ENCODE data around the gene CDH23.
"Not testable (repeated sequence)": the region's sequence is repeated elsewhere in the genome, so short reads cannot be mapped to it uniquely, and the experiment has no call there.

The CDH23 gene

GRCh38 chr10:71846816-71847215 is 450.1 kb downstream of the CDH23 start:
- no peak for DNase-seq

- DNase-seq: no peak
Observed at GRCh38 chr10:71847418-71847817, 450.7 kb downstream of the CDH23 start.

DNA sequence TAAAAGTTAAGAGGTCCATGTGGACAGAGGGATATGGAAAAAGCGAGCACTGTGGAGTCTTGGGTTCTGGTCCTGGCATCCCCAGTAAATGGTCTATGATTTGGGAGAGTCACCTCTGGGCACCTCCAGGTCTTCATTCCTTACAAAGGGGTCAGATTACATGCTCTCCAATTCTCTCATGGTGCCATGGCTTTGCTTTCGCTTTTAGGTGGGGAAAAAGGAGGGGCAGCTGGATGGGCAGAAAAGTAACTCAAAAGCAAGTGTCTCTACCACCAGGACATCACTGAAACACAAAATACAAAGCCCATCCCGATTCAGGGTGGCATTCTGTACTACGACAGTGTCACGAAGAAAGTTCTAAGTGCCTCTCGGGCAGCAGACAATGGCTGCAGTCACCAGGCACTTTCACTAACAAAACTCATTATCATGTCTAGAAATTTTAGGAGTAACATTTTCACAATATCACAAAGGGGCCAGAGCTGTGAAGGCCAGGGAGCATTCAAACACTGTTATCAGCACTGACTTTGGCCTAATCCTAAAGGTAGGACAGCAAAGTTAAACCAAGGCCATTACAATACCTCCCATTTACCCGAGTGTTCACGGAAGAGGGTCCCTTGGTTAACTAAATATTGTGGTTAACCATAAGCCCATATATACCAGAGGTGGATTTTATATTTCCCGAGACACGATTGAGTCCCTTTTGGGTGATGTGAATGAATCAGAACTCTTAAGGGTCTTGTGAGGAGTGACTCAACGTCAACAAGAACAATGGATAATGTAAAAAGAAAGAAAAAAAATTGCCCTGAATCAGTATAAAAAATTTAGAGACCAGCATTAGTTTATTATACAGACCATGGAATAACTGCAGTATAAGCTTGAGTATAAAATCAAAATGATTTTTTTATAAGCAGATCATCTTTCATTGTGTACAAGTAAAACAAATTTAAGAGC is 451.9 kb downstream of the CDH23 start:
- no peak for DNase-seq

DNA sequence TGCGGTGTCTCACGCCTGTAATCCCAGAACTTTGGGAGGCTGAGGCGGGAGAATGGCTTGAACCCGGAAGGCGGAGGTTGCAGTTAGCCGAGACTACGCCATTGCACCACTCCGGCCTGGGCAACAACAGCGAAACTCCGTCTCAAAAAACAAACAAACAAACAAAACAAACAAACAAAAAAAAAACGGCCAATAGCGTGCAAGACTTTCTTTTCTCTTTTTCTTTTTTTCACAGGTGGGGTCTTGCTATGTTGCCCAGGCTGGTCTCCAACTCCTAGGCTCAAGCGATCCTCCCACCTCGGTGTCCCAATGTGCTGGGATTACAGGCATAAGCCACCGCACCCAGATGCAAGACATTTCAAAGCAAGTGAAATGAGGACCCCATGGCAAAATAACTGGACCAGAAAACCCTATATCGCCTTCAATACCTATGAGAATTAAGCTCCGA is 452.8 kb downstream of the CDH23 start:
- DNase-seq: no peak

DNA sequence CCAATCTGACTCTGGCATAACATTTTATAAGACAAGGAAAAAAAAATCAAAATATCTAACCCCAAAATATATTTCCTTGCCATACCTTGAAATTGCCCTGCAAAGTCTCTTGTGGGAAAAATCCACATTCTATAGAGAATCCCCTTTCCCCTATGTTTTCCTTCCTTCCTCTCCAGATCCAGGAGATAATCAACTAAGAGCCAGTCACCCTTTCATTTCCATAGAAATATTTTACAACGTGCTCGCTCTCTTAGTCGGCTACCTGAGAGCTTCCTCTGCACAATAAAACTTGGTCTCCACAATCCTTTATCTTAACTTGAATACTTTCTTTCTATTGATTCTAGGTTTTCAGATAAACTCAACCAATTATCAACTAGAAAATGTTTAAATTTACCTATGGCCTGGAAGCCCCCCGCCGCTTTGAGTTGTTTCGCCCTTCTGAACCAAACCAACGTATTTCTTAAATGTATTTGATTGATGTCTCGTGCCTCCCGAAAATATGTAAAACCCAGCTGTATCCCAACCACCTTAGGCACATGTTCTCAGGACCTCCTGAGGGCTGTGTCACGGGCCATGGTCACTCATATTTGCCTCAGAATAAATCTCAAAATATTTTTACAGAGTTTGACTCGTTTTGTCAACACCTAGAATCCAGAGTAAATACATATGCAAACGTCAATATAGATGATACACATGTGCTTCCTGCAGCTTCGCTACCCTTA is 453.5 kb downstream of the CDH23 start:
- no peak for DNase-seq

DNA sequence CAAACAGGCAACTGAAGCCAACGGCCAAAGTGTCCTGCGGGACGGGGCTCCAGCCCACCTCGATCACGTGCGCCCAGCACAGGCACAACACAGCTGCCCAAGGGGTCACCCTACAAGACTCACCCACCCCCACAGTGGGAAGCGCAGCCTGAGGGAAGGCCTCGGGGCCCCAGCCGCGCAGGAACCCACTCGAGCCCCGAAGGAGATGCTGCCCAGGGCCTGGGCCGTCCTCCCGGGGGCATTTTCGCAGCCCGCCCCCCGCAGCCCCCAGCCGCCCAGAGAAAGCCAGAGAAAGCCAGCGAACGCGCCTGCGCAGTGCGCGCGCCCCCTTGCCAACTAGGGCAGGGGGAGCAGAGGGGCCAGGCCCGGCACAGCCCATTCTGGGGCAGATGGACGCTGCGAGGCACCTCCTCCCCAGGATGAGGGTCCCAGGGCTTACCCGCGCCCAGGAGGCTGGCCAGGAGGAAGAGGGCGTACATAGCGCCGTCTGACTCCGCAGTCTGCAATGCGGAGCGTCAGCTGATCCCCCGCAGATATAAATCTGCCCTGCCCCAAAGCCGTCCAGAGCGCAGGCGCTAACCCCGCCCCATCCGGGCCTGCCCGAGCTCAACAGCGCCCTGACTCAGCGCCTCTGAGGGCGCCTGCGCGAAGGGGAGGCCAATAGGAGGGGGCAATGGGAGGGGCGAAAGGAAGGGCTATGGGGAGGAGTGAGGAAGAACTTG is 454.2 kb downstream of the CDH23 start, which contains the start of gene PSAP:
Gene PSAP, minus strand, starts transcription at position 509 of the 722 bp plus-strand sequence. Its CDS starts 30 bp downstream, at position 479.
- DNase-seq: peak; percentile 99

DNA sequence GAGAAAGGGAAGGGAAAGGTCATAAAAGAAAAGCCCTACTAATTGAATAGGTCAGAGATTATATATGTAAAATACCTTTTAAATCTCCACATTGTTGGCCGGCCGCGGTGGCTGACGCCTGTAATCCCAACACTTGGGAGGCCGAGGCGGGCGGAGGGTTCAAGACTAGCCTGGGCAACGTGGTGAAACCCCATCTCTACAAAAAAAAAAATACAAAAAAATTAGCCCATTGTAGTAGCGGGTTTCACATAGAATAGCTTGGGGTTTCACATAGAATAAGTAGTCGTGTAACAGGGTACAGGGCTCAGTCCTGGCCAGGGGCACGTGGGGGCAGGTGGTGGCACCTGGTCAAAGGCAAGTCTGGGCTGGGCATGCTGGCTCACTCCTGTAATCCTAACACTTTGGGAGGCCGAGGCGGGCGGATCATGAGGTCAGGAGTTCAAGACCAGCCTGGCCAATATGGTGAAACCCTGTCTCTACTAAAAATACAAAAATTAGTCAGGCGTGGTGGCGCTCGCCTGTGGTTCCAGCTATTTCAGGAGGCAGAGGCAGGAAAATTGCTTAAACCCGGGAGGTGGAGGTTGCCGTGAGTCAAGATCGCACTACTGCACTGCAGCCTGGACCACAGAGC is 454.9 kb downstream of the CDH23 start:
- DNase-seq: not testable (repeated sequence)

DNA sequence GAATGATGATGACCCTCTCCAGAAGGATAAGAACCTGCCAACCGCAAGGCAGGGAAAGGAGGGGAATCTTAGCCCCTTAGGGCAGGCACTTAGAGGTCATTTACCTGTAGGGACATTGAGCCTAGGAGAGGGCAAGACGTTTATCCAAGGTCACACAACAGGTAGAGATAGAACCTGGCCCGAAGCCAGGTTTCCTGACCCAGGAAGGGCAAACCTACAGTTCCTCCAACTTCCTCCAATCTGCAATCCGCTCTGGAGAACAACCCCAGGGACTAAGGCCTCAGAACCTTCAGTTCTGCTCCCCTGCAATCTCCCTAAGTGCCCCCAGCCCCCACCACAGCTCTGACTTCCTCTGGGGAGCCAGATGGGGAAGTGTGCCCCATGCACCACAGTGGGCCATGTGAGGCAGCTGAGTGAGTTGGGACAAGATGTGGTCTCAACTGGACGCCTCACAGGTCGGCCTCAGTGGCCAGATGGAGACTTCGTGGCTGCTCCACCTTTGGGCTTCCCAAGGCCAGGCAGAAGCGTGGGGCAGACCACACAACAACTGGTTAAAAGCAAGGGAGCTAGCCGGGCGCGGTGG is 455.7 kb downstream of the CDH23 start:
- DNase-seq: no peak

- DNase-seq: no peak
Observed at GRCh38 chr10:71854031-71854430, 457.3 kb downstream of the CDH23 start.

- DNase-seq: no peak
Observed at GRCh38 chr10:71856619-71857018, 459.9 kb downstream of the CDH23 start.

GRCh38 chr10:71857934-71858890 is 461.5 kb downstream of the CDH23 start:
- no peak for DNase-seq

DNA sequence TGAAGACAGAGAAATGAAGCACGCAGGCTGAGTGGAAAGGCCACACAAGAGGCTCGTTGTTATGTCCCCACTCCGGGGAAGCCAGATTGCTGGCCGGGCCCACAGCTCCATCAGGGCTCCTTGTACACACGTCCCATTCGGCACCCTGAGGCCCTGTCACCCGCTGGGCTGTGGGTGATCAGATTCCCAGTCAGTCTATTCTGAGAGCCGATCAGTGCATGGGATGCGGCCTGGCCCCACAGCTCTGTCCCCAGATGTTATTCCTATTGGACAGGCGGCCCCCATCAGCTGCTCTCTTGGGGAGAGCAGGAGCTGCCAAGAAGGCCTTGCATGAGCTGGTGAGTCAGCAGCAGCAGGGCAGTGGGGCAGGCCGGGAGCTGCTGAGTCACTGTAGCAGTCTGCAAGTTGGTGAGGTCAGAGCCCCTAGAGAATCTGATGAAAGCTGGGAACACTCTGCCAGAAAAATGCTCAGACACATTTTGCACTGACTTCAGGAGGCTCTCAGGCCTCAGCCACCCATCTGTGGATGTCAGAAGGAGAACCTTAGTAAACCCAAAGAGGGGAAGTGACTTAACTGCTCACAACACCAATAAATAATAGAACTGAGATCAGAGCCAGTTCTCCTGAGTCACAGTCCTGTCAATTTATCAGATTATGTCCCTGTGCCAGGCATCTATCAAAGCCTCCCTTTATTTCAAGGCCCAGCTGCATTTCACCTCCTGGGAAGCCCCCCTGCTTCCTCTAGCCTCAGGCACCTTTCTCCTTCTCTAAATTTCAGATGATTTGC is 463.7 kb downstream of the CDH23 start:
- DNase-seq: no peak

- no peak for DNase-seq
Observed at GRCh38 chr10:71863203-71863602, 466.5 kb downstream of the CDH23 start.

DNA sequence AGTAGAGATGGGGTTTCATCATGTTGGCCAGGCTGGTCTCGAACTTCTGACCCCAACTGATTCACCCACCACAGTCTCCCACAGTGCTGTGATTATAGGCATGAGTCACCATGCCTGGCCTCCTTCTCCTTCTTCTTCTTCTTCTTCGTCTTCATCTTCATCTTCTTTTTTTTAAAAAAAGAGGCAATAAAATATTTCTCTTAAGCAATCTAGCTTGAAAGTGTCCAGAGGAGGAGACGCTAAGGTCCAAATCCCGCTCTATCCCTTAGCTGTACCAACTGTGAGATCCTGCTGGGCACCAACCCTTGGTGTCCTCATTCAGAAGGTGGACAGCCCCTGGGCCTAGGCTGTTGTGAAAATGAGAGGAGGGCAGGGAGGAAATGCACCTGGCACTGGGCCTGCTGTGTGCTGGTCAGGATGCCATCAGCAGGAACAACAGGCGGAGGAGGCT is 468.2 kb downstream of the CDH23 start:
- no peak for DNase-seq

Data from activated gamma-delta T cell treated with Interleukin-2 at 50 U/mL for 16 hours (primary cell).